Measurements from ENCODE around the gene MISP.

The MISP gene

DNA sequence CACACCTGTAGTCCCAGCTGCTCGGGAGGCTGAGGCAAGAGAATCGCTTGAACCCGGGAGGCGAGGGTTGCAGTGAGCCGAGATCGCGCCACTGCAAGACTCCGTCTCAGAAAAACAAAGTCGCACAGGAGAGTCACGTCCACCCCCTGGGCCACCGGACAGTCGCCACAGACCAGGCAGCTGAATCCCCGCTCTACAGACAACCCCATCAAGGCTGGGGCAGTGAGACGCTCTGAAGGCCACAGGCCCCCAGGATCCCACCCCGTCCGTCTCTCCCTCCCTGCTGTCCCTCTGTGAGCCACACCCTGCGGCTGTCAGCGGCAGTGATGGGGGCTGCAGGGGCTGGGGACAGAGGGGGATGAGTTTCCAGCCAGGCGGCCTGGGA lies 30.9 kb downstream of the MISP start:
- no peak for DNase-seq

DNA sequence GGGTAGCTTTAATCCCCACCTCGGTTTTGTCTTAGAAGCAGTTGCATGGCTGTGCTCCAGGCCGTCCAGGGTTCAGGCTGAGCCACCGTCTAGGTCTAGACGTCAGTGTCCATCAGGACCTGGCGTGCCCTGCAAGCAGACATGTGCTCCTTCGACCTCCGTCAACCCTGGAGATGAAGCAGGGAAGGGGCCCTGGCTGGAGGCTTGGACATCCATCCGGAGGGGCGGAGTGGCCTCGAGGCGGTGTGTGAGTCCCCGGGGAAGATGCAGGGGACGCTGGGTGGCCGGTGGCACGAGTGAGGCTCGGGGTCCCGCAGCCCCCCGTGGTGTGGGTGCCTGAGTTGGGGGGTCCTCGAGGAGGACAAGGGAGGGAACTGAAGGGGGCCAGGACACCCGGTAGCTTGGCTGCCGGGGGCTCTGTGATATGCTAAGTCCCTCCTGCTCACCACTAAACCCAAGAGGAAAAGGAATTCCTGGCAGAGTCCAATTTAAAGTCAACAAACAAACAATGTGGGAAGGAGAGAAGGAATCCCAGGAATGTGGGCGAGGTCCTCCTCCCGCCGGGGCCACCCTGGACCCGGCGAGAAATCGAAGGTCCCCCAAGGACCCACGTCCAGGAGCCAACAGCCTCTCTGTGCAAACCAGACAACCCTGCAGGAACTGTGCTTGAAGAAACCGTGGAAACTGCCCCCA lies 31.4 kb downstream of the MISP start:
- DNase-seq = no peak

DNA sequence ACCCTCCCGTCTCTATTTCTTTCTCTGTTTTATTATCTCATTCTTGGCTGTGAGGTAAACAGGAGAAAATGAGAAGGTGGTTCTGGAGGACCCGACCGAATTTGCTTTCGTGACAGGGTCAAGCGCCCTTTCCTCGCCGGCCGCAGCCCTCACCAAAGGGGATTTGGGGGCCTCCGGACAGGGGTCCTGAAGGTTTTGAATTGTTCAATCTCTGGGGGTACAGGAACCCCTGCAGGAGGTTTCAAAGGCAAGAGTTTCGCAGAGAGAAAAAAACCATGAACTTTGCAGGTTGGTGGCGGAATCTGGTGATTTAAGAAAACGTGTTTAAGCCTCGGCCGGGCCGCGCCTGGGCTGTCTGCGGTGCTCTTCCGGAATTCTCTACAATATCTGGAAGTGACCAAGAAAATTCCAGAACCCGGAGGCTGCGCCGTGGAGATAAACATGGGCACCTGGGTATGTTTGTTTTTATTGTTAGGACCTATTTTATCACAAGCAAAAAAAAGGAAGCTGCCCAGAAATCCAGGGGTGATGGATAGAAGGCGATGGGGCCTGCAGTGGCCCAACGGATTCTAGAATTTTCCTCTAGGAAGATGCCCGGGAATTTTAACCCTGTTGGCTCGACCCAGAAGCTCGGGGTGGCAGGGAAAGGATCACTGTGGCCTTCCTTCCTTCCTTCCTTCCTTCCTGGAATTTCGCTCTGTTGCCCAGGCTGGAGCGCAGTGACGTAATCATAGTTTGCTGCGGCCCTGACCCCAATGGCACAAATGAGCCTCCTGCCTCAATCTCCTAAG lies 32.2 kb downstream of the MISP start:
- no peak for DNase-seq

DNA sequence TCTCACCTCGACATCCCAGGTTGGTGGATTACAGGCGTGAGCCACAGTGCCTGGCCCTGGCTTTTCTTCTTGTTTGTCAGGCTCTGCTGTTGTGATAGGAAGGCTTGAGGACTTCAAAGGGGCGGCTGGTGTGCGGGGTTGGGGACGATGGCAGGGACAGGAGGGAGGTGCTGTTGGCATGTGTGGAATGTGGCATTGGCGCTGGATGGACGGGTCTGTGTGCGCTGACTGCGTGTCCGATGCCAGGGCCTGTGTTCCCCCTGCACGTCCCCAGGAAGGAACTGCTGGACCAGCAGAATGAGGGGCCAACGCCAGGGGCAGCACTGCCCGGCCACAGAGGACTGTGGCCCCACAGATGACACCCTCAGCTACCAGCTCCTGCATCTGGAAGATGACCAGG lies 33.6 kb downstream of the MISP start:
- no peak for DNase-seq

DNA sequence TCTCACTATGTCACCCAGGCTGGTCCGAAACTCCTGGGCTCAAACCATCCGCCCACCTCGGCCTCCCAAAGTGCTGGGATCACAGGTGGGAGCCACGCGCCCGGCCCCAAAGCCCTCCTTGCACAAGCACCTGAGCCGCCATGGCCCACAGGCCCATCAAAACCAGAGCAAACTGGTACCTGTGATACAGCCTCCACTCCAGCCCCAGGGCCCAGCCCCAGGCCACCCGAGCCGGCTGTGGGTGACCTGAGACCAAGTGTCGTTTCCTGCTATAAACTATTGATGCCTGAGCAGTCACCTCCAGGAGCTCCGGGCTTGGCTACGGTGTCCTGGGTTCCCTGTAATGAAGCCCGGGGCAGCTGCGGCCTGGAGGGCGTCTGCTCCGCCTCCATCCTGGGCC lies 36.6 kb downstream of the MISP start:
- no peak for DNase-seq

DNA sequence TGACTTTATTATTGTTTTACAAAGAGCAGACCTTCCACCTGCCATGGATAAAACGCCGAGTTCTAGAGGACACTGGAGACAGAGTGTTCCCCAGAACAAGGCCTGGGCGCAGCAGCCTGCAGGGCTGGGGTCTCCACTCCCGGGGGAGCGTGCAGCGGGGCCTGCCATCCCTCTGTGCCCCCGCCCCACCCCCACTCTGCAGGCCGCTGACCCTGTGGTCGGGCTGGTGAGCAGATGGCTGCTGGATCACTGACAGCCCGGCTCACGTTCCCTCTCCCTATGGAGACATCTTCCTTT lies 37.7 kb downstream of the MISP start:
- DNase-seq = no peak

DNA sequence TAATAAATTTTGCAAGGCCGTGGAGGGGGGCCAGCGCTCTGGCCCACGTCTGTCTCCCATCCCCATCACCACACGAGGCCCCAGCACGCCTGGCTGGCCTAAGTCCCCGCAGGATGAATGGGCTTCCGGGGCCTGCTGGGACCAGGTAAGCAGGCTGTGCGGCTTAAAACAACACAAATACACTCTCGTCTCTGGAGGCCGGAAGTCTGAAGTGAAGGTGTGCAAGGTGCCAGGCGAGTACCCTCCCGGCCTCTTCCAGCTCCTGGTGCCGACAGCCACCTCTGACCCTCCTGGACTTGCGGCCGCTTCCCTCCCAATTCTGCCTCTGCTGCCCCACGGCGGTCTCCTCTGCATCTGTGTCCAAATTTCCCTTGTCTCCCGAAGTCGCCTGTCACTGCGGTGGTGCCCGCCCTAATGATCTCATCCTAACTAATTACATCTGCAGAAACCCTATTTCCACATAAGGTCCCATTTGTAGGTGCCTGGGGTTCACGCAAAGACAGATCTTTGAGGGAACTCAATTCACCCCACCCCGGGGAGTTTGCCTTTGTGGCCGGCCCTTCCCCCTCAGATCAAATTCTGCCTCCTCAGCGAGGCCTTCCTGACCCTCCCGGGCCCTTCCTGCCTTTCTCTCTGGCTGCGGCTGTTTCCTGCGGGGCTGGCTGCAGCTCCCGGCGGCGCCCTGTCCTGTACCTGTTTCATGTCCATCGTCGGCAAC lies 38.2 kb downstream of the MISP start:
- DNase-seq = no peak

DNA sequence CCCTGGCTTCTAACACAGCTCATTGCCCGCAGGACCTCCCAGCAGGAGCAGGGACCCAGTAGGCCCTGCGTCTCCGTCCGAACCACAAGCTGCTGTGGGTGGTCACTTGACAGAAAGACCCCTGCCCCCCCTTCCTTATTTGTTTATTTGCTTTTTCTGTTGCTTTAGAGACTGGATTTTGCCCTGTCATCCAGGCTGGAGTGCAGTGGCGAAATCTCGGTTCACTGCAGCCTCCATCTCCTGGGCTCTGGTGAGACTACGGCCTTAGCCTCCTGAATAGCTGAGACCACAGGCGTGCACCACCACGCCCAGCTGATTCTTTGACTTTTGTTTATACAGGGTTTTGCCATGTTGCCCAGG lies 38.8 kb downstream of the MISP start:
- no peak for DNase-seq

DNA sequence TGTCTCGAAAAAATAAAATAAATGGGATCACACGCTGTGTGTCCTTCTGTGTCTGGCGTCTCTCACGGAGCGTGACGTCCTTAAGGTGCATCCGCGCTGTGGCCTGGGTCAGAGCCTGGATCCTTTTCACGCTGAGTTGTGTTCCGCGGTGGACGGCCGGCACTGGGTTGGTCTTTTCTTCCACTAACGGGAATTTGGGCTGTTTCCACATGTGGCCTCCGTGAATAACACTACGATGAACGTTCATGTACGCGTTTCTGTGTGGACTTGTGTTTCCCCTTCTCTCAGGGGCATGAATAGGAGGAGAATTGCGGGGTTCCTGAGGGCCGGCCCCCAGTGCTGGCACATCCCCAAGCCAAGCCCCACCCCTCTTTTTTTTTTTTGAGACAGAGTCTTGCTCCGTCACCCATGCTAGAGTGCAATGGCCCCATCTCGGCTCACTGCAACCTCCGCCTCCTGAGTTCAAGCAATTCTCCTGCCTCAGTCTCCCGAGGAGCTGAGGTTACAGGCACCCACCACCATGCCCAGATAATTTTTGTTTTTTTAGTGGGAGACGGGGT lies 40.2 kb downstream of the MISP start:
- no peak for DNase-seq

DNA sequence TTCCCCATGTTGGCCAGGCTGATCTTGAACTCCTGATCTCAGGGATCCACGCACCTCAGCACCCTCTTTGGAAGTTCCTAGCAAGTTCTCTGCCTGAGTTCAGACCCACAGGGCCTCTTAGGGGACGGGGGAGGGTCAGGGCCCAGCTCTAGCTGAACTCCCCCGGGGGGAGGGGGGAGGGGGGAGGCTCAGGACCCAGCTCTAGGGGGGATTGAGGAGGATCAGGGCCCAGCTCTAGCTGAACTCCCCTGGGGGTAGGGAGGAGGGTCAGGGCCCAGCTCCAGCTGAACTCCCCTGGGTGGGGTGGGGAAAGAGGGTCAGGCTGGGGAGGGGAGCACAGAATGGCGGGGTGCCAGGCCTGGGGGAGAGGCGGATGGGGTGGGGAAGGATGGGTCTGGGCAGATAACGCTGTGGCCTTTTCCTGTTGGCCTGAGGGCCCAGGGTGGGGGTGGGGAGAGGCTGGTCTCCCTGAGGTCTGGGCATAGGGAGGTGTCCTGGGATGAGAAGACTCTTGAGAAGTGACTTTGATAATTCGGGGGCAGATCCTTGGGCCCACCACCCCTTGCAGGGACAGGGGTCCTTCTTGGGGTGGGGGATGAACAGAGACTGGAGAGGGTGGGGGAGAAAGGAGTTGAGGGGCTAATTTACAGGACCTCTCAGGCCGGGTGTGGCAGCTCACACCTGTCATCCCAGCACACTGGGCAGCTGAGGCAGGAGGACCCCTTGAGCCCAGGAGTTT lies 40.8 kb downstream of the MISP start:
- no peak for DNase-seq

DNA sequence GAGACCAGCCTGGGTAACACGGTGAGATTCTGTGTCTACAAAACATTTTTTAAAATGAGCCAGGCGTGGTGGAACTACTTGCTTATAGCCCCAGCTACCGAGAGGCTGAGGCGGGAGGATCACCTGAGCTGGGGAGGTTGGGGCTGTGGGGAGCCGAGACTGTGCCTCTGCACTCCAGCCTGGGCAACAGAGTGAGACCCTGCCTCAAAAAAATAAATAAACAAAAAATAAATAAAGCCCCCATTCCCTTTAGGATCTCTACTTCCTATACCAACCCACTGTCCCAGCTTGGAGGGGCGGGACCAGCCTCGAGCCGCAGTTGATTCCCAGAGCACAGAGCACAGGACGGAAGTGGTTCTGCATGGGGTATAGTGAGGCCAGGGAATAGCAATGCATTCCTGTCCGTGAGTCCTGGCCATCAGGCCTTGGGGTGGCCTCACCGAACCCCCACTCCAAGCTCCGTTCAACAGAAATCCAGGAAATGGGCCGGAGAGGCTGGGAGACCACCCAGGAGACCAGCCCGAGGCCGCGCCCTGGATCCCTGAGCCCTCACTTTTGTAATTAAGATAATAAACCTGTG lies 41.5 kb downstream of the MISP start:
- DNase-seq = no peak

DNA sequence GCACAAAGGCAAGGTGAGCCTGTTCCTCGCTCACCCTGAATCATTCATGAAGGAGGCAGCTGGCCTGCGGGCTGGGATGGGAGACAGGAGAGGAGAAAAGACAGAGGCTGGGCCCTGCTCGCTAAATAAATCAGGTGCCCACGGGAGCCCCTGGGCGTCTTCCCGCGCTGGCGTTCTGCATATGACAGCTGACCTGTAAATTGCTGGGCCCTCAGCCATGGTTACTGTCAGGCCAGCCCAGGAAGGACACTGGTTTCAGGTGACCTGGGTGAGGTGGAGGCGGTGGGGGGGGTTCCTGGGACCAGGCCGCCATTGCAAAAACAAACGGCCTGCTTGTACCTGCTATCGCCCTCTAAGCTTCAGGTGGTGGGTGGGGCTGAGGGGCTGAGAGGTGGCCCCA lies 42.9 kb downstream of the MISP start:
- DNase-seq = no peak

DNA sequence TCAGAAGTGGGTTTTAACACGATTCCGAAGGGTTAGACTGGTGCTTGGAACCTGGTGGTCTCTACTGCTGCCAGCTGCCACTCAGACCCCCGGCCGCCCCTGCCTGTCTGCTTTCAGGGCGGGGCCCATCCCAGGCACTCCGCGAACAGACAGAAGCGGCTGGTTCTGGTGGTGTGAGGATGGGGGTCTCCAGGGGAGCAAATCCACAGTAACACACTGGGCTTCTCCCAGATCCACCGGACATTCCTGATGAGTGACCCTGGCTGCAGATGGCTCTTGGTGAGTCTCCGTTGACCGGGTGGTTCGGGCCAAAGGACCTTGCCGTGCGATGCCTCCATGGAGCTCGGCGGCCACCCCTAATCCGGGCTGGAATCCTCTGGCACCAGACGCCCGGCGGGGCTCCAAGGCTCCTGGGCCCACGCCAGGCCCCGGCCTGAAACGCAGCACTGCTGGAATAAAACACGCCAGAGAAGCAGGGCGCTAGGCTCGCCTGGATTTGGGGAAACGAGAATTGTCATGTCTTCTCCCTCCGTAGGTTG lies 44.2 kb downstream of the MISP start:
- DNase-seq = no peak

DNA sequence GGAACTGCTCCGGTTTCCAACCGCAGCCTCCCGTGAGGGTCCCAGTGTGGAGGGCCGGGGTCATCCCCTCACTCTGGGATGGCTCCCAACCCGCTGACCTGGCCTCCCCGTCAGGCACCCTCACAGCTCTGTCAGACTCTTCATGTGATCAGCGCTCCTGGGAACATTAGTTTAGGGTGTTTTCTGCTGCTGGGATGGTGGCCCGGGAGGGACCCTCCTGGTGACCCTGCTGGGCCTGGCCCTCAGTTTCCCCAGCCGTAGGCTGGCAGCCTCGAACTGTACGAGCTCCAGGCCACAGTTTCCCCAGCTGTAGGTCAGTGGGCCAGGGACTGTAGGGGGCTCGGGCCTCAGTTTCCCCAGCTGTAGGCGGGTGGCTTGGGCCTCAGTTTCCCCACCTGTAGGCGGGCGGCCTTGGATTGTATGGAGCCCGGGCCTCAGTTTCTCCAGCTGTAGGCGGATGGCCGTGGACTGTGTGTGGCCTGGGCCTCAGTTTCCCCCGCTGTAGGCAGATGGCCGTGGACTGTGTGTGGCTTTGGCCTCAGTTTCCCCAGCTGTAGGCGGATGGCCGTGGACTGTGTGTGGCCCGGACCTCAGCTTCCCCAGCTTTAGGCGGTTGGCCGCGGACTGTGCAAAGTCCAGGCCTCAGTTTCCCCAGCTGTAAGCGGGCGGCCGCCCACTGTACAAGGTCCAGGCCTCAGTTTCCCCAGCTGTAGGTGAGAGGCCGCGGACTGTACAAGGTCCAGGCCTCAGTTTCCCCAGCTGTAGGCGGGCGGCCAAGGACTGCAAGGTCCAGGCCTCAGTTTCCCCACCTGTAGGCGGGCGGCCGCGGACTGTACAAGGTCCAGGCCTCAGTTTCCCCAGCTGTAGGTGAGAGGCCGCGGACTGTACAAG lies 45.0 kb downstream of the MISP start:
- no peak for DNase-seq

DNA sequence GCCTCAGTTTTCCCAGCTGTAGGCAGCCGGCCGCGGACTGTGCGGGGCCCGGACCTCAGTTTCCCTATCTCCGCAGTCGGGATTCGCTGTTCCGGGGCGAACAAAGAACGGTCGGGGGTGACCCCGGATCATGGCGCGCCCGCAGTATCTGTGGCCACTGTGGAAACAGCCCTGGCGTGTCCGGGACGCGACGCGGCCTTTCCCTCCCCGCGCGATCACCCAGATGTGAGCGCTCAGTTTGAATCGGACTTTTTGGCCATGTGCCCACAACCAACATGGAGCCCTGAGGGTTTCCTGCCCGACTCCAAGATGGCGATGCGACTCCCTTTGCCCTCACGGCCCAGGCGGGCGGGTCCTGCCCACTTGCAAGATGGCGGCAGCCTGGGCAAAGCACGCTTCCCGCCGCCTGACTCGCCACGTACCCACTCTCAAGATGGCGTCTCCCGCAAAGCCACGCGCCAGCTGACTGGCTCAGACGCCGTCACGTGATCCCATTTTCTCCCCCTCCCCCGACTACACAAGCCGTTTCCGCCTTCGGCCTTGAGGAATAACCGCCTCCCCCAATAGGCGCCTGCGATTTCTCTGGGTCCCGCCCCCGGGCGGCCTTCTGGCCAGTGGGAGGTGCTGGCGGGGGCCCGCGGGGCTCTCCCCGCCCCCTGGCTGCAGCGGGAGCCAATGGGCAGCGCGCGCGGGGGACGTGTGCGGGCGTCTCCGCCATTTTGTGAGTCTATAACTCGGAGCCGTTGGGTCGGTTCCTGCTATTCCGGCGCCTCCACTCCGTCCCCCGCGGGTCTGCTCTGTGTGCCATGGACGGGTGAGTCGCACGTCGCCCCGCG lies 46.0 kb downstream of the MISP start, which contains the start of gene PTBP1:
Gene PTBP1, plus strand, starts transcription at position 761 of the 836 bp plus-strand sequence. Its CDS starts 46 bp downstream, at position 807.
- peak; percentile 99 for DNase-seq

DNA sequence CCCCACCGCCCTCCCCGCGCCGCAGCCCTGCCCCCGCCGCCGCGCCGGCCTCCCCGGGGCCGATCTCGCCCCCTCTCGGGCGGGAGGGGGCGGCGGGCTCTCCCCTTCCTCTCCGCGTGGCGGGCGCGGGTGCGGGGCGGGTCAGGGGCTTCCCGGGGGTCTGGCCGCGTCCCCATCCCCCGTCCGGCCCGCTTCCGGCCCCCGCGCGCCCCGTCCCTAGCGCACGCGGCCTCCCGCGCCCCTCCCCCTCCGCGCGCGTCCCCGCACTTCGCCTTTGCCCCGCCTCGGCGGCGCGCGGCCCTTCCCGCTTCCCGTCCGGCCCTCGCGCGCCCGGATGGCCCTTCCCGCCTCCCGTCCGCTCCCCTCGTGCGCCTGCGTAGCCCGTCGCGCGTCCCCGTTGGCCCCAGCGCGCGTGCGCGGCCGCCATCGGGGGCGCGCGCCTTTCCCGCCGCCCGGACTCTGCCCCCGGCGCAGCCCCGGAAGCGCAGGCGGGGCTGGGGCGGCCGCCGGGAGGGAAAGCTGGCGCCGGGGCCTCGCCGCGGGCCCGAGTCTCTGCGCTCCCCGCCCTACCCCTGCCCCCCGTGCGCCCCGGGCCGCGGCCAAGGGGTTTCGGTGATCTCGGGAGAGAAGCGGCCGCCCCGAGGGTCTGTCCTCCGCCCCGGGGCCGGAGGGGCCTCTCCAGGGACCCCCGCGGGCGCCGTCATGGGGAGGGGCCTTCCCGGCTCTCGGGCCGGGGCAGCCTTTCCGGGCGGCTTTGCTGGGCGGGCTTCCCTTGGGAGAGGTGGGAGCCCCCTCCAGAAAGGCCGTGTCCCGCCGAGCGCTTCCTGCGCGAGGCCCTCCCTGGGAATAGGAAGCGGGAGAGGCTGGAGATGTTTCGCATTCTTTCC lies 46.9 kb downstream of the MISP start:
- peak; percentile 87 for DNase-seq

DNA sequence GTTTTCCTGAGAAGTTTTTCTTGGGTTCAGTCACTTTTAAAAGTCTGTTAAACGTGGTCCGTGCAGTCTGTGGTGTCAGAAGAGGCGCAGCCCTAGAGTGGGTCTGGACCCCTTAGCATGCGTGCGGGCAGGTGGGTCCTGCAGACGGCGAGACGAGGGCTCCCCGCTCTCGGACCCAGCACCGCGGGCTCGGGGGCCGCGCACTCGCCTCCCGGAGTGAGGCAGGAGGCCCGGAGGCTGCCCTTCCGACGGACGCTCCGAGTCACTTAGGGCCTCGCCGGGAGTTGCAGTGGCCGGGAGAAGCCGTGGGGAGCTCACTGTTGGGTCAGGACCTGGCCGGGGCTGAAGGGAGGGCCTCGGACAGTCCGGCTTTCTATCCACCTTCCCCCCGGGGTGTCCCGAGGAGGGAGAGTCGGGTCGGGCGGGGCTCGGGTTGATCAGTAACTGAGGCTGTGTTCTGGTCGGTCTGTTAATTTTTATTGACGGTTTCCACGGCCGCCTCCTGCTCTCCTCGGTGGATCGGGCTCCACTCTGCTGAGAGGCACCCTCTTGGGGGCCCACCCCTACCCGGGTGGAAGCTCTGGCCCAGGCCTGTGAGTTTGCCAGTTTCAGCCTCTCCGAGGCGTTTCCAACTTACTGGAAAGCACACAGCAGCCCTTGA lies 47.6 kb downstream of the MISP start:
- DNase-seq = no peak

DNA sequence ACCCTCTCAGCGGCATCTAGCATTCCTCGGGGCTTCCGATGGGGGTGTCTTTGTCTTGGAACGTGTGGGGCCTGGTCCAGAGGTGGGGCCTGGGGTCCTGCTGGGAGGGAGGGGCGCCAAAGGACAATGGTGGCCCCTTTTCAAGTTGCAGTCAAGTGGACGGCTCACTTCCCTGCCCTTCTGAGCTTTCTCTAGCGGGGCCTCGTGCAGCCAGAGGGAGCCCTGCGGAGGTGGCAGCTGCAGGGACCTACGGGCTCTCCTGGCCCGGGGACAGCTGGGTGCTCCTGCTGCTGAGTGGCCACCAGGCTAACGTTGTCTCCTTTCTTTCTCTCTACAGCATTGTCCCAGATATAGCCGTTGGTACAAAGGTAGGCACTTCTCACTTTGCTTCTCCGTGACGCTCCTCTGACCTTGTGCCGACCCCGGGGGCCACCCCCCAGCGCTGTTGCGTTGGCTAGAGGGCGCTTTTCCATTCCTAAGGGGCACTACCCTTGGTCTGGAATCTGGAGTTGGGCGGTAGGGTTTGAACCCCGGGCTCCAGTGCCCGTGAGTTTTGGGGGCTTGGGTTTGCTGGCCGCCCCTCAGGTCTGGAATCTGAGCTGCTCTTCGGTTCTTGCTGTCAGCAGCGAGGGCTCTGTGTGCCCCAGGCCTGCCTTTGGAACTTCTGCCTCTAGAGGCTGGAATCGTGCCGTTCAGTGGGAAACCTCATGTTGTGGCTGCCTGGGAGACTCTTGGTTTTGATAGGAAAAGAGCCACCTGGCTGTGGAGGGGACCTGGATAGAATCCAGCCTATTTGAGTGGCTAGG lies 48.4 kb downstream of the MISP start:
- no peak for DNase-seq

Data from activated naive CD4-positive, alpha-beta T cell treated with anti-CD3 and anti-CD28 coated beads, Interleukin-2, amount 50 U/mL, for 16 hours (primary cell).